NCI-H1048 (cell line): ENCODE data around the gene RAB10.
"Not testable (repeated sequence)": the region's sequence is repeated elsewhere in the genome, so short reads cannot be mapped to it uniquely, and the experiment has no call there.

ENCODE experiments used
- DNase-seq: peaks from one replicate; lab custom pipeline; 2025; lab: John Stamatoyannopoulos, UW

RAB10 gene

DNA sequence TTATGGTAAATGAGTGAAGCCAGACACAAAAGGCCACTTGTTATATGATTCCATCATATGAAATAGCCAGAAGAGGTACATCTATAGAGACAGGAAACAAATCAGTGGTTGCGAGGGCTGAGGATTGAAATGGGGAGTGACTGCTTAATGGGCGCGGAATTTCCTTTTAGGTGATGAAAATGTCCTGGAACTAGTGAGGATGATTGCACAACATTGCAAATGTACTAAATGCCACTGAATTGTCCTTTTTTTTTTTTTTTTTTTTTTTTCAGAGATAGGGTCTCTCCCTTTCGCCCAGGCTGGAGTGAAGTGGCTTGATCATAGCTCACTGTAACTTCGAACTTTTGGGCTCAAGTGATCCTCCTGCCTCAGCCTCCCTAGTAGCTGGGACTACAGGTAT is 123.7 kb downstream of the RAB10 start:
- no peak for DNase-seq

DNA sequence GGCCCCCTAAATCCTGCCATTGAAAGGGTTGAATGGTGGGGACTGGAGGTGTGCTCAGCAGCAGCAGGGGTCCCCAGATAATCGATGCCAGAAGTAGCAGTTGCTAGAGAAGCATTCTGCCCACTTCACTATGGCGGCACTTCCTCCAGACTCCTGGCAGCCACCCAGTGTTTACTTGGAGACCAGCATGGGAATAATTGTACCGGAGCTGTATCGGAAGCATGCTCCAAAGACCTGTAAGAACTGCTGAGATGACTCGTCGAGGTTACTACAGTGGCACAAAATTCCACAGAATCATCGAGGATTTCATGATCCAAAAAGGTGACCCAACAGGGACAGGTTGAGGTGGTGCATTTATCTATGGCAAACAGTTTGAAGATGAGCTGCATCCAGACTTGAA is 128.0 kb downstream of the RAB10 start:
- DNase-seq, result no peak

DNA sequence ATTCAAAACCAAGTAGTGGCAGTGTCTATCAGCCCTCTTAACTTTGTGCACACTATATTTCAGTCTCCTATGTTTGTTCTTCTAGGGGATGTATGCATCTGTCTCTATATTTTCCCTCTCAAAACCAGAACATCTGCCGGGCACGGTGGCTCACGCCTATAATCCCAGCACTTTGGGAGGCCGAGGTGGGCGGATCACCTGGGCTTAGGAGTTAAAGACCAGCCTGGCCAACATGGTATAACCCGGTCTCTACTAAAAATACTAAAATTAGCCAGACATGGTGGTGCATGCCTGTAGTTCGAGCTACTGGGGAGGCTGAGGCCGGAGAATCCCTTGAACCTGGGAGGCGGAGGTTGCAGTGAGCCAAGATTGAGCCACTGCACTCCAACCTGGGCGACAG is 129.1 kb downstream of the RAB10 start:
- DNase-seq, result no peak

DNA sequence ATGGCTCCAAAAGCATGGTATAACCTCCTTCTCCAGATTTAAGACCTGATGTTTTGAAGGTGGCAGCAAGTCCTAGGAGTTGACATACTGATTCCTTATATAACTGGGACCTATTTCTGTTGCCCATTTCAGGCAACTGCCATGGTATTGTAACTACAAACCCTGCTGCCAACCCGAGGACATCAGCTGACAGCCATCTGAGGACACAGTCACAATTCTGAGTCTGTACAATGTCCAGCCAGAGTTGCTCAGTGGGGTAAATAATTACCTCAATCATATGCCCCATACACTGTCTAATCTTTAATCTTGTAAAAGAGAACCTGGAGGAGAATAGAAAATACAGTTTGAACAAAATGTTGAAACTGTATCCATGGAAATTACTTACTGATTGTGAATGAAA is 130.3 kb downstream of the RAB10 start:
- no peak for DNase-seq

DNA sequence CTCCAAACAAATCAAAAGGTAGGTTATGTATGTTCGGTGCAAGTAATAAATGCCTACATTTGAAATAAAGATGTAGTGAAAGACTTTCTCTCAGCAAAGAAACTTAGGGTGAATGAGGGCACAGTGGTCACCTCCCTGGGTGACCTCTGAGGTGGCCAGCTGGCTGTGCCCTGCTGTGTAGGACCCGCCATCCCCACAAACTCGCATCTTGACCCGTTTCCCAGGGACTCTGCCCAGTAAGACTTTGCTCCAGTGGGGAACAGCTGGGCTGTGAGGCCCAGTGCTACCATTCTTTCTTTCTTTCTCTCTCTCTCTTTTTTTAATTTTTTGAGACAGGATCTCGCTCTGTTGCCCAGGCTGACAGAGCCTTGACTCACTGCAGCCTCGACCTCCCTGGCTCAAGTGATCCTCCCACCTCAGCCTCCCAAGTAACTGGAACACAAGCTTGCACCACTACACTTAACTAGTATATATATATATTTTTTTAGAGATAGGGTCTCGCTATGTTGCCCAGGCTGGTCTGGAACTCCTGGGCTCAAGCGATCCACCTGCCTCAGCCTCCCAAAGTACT is 130.8 kb downstream of the RAB10 start:
- DNase-seq, result no peak

DNA sequence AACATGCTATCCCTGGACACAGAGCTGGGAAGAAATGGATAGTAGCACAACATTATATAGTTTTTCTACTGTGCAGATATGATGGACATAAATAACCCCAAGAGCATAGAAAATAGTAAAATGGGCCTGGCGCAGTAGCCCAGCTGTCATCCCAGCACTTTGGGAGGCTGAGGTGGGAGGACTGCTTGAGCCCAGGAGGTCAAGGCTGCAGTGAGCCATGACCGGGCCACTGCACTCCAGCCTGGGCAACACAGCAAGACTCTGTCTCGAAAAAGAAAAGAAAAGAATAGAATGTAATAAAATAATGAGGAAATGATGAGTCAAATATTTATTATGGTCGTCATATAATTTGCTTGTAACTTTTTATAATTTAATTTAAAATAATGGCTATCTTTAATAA is 131.5 kb downstream of the RAB10 start:
- no peak for DNase-seq

DNA sequence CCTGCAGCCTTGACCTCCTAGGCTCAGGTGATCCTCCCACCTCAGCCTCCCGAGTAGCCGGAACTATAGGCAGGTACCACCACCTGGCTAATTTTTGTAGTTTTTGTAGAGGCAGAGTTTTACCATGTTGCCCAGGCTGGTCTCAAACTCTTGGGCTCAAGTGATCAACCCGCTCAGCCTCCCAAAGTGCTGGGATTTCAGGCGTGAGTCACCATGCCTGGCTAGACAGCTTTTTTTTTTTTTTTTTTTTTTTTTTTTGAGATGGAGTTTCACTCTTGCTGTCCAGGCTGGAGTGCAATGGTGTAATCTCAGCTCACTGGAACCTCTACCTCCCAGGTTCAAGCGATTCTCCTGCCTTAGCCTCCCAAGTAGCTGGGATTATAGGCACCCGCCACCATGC is 132.7 kb downstream of the RAB10 start:
- DNase-seq, result not testable (repeated sequence)

DNA sequence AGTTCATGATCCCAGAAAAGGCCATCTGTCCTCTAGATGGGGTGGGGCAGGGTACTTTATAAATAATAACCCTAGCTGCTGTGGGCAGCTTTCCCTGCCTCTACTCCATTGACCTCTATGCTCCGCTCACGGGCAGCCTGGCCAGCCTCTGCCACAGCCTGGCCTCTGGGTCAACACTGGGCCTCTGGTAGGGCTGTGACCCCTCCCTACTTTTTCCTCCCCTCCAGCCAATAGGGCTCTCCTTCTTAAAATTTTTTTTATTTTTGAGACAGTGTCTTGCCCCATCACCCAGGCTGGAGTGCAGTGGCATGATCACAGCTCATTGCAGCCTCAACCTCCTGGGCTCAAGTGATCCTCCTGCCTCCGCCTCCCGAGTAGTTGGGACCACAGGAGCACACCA is 134.9 kb downstream of the RAB10 start:
- DNase-seq, result no peak

DNA sequence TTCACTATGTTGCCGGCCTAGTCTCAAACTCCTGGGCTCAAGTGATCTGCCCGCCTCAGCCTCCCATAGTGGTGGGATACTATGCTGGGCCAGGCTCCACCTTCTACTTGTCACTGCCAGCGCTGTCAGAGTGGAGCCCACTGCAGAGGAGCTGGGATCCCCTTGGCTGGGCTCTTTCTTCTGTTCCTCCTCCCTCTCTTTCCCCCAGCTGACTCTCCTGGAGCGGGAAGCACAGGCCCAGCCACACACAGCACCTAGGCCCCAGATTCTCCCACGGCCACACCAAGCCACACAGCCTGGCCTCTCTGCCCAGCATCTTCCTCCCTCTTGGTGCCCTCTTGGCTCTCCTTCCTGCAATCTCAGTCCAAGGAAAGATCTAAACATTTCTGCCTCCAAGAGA is 135.3 kb downstream of the RAB10 start:
- no peak for DNase-seq

DNA sequence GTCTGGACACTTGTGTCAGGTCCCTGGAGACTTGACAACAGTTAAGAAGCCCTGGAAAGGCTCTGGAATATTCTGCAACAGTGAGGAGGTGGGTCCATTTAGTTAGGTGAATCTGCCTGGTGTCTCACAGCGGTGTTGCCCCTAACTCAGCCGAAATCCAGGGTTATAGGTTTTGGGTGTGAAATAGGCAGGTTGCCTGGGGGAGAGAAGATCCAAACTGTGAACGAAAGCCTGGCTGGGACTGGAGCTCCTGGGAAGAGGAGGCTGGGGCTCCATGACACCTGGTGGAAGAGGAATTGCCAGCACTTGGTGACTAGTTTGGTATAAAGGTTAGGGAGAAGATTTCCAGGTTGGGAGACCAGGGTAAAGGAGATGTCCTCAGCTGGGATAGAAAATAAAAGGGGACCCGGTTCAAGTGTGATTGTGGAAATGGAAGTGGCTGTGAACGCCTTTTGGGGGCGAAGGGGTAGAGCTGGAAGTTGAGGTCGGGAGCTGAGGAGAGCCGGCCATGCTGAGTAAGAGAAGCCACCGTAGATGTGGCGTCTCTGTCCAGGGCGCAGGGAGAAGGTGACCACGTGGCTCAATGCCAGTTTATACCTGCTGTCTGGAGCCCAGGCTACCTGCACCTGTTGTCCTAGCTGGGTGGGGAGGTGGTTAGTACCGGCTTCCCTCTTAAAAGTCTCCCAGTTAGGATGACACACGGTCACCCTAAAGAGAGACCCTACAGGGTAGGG is 136.0 kb downstream of the RAB10 start:
- DNase-seq, result no peak

DNA sequence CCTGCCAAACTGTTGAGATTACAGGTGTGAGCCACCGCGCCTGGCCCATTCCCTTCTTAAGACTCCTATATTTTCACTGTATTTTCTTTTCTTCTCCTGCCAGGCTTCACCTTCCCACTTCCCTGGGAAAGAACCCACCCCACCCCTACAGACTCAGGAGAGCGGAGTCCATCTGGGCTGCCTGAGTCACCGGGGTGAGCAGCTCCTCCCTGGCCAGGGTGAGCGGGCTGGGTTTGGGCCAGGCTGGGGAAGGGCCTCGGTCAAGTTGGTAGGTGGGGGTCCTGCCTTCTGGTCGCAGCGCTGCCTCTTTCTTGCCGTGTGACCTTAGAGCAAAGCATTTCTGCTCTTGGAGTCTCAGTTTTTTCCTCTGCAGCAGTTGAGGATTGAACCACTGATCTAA is 136.9 kb downstream of the RAB10 start:
- DNase-seq, result no peak

DNA sequence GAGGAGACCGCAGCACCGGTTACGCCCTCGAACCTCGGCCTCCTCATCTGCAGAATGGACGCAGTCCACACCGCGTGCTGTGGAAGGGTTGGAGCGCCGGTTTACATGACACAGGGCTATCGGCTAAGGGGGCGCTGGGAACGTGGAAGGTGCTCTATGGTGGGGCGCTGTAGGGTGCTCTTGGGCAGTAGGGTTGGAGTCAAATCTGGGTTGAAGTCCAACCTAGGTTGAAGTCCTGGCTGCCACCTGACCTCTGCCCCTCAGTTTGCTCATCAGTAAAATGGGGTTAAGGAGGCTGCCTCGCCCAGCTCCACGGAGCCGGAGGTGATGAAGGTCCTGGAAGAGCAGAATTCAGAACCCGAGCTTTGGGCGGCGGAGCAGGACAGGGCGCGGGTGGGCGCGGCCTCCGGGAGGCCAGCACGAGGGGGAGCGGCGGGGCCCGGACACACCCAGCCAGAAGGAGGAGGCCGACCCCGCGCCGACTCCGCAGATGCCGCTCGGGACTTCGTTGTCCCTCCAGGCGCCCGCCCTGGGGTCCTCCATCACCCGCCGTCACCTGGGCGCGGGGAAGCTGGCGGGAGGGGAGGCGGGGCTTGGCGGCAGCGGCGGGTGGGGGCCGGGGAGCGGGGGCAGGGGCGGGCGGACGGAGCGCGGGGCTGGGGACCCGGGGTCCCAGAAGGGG is 138.4 kb downstream of the RAB10 start:
- no peak for DNase-seq

DNA sequence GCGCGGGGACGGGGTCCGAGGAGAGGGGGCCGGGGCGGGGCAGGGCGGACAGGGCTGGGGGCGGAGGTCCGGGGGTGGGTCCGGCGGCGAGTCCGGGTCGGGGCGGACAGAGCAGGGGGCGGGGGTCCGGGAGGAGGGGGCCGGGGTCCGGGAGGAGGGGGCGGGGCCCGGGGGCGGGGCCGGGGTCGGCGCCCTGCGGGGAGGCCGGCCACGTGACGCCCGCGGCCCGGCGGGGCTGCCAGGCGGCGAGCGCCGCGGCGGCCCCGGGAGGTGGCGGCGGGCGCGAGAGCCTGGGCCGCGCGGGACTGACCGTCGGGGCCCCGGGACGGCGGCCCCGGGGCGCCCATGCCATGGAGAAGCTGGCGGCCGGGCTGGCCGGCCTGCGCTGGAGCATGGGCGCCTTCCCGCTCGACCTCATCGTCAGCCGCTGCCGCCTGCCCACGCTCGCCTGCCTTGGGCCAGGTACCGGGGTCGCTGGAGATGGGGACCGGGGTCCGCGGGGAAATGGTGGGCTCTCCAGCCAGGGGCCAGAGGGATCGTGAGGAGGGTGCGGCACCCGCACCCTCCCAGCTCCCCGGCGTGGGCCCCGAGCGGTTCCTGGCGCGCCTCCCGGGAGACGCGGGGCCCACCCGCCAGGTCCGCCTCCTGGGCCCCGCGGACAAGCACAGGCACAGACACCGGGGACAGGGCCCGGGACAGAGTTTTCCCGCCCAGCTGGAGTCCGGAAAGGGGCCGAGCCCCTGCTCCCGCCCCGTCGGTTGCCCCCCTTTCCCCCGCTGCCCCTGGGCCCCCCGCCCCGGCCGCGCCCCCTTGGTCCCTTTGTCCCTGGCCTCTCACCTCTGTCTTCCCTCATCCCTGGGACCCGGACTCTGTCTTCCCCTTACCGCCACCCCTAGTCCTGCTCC is 139.2 kb downstream of the RAB10 start, which contains the start of gene GAREM2:
GAREM2 (plus strand) TSS at position 218 of the 905 bp plus-strand sequence; CDS start at position 351, 133 bp downstream.
- DNase-seq, result no peak

DNA sequence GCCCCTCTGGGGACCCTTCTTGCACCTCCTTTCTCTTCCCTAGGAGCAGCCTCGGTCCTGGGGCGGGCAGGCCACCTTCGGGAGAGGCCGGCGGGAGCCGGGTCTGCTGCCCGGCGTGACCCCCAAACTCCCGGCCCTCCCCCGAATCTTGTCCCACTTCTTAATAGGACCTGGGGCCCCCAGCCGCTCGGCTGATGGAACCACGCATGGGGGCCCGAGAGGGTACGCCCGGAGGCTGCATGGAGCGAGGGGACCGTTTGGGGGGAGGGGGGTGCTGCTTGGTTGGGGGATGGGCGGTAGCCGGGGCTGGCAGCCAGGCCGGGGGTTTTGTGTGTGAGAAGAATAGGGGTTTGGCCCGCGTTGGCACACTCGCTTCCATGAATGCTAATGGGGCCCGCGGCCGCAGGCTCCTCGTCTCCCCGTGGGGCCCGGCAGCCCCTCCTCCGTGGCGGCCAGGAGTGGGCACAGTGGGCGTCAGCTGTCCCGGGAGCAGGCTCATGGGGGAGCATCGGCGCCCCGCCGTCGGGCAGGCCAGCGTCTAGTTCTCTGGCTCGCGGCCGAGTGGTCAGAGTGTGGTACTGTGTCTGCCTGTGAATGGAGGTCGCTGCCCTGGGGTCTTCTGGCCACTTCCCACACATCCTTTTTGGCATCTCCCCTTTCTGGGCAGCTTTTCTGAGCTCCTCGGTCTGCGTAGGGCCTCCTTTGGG is 140.0 kb downstream of the RAB10 start:
- no peak for DNase-seq

DNA sequence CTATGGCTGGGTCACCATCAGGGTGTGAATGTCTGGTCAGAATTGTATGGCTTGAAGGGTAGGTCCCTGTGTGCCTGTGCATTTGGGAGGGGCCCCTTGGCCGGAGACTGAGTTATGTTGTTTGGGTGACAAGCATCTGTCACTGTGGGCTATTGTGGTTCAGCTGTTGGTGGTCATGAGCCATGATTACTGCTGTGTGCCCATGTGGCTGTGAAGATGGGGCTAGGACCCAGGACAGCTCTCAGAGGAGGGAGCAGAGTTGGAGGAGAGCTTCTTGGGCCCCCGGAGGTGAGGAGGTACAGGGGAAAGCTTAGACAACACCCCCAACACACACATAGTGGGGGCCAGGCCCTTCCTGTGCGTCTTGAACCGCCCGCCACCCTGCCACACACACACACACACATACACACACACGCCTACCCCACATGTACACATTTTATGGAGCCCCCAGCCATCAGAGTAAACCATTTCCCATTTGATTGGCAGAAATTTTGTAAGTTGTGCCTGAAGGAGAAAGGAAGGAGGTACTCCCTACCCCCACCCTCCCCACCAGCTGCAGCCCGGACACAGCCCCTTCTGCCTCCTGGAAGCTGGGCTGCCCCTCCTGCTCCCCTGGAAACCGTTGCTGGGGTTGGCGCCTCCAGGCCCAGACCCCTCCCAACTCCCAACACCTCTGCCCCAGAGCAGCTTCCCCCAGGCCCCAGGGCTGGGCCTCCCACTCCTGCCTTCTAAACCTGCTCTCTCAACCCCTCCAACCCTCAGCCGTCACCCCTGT is 141.0 kb downstream of the RAB10 start:
- no peak for DNase-seq

DNA sequence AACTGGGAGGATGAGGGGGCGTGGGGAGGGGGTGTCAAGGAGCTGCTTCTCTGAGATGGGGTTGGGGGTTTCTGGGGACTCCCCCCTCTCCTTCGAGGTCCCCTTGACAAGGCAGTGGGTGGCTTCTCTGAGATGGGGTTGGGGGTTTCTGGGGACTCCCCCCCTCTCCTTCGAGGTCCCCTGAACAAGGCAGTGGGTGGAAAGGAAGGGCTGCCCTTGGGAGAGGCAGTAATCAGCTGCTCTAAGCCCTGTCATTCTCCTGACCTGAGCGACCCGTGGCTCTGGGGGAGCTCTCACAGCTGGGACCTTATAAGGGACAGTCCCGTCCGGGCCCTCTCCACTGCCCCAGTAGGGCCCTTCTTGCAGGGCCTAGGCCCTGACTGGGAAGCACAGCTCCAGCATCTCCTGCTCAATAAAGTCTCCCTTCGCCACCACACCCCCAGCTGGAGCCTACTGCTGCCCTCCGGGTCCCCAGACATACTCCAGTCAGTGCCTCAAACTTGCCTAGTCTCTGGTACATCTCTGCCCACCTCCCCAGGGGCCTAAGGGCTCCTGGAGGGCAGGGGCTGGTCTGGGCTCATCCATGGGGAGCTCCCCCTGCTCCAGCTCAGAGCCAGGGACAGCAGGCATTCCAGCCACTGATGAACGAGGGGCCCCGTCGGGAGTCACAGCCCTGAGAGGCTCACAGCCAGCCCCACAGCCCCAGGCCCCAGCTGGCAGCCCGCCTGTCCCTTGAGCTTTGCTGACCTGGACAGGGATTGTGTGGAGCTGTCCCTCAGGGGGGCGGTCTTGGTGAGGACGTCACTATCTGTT is 141.8 kb downstream of the RAB10 start:
- no peak for DNase-seq

DNA sequence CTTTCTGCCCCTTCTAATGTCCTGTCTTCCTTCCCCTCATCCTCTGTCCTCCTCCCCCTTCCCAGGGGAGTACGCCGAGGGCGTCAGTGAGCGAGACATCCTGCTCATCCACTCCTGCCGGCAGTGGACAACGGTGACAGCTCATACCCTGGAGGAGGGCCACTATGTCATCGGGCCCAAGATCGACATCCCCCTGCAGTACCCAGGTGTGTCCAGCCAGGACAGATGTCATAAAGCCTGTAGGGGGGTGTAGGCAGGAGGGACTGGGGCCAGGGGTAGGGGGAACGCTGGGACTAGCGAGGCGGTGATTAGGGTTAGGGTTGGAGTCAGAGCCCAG is 142.4 kb downstream of the RAB10 start:
- DNase-seq, result no peak

DNA sequence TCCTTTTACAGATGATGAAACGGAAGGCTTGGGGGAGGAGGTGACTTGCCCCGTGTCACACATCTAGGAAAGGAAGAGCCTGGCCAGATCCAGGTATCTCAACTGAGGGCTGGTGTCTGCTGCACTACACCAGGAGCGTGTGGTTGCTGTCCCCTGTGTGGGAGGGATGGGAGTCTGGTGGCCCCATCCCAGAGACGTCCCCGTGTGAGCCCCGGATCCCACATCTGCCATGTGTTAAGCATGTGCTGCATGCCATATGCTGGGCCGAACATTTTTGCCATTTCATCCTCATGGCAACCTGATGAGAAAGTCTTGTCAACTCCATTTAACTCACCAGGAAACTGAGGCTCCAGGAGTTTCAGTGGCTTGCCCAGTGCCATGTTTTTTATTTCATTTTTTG is 143.2 kb downstream of the RAB10 start:
- DNase-seq, result no peak

DNA sequence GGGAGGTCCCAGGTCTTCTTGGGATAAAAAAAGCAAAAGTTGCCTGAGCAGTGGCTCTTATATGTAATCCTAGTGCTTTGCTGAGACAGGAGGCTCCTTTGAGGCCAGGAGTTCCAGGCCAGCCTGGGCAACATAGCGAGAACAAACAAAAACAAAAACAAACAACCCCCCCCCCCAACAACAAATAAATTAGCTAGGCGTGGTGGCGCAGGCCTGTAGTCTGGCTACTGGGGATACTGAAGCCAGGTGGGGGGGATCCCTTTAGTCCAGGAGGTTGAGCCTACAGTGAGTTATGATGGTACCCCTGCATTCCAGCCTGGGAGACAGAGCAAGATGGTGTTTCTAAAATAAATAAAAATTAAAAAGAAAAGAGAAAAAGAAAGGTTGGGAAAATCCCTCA is 144.4 kb downstream of the RAB10 start:
- no peak for DNase-seq

DNA sequence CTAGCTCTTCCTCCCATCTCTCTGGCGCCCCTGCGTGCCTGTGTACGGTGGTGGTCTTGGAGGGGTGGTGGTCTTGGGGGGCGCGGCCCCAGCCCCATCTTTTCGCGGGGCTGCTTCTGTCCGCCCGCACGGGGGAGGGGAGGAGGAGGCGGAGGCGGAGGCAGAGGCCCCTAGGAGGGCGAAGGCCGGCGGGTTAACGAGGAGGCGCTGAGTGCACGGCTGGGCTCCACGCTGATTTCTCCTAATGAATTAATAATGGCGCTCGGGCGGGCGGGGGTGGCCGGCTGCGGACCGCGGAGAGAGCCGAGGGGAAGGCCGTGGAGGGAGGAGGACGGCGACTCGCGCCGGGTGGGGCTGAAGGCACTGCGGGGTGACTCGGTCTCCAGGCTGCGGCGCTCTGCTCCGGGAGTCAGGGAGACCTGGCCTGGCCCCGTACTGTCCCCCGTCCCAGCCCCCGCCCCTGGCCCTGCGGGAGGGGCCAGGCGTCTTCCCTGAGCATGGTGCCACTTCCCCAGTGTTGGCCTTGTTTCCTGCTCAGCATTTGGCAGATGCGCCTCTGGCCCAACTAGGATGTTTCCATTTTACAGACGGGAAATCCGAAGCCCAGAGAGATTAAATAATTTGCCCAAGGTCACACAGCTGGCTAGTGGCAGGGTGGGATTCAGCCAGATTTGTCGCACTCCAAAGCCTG is 145.0 kb downstream of the RAB10 start:
- no peak for DNase-seq
